NT2/D1 (cell line): ENCODE measurements around the gene ZNF200.
A peak's percentile ranks its signal among the peaks of the same experiment; 100 is the strongest.

ENCODE experiments used
- DNase-seq: peaks from one replicate; pipeline ENCODE4 v3.0.0-alpha.2; 2011; ENCODE audit warnings: low read depth, low spot score
- H3K27me3 ChIP-seq: 2 replicates; pipeline ENCODE4 v1.6.0; 2011; ENCODE audit warnings: mild to moderate bottlenecking; ENCODE audit not compliant: insufficient read length, insufficient read depth
- H3K36me3 ChIP-seq: 2 replicates; pipeline ENCODE4 v1.6.1; 2011; ENCODE audit warnings: mild to moderate bottlenecking, low read length, mixed read lengths; ENCODE audit not compliant: insufficient read depth, insufficient read length
- H3K4me1 ChIP-seq: 2 replicates; pipeline ENCODE4 v1.5.1; 2011; ENCODE audit not compliant: insufficient read depth, insufficient read length
- H3K4me3 ChIP-seq: 2 replicates; pipeline ENCODE4 v1.5.1; 2011; ENCODE audit warnings: low read depth; ENCODE audit not compliant: insufficient read length
- H3K9ac ChIP-seq: 2 replicates; pipeline ENCODE4 v1.6.0; 2011; ENCODE audit warnings: low read depth; ENCODE audit not compliant: insufficient read length
- H3K9me3 ChIP-seq: 2 replicates; pipeline ENCODE4 v1.5.1; 2011; ENCODE audit warnings: mild to moderate bottlenecking, low read length; ENCODE audit not compliant: insufficient read depth
- SUZ12 ChIP-seq: IDR thresholded peaks from 2 replicates; pipeline ENCODE4 v1.6.1; 2011; ENCODE audit not compliant: insufficient read length, insufficient read depth; ENCODE audit errors: extremely low read depth
- YY1 ChIP-seq: IDR thresholded peaks from 2 replicates; pipeline ENCODE4 v1.6.1; 2011; ENCODE audit not compliant: insufficient read length, insufficient read depth
- ZNF274 ChIP-seq: IDR thresholded peaks from 2 replicates; pipeline ENCODE4 v1.6.1; 2011; ENCODE audit warnings: mild to moderate bottlenecking, low read depth, low read length

ZNF200 gene

GRCh38 chr16:3179651-3180050 lies 55.3 kb downstream of the ZNF200 start:
- Histone ChIP-seq H3K9me3 (no peaks in the 10 kb centered on the region), H3K4me1 (no peaks in the 10 kb centered on the region), H3K36me3 (no peaks in the 10 kb centered on the region), H3K9ac (no peak overlapping the region), H3K4me3 (no peak overlapping the region), H3K27me3 (peaks cover 10% of the 10 kb centered on the region)
- TF ChIP-seq SUZ12 (no peak), YY1 (no peak), ZNF274 (no peak)
- no peak for DNase-seq

- Histone ChIP-seq H3K4me3 (peak overlapping the region; percentile 55), H3K9ac (peak overlapping the region; percentile 61), H3K9me3 (no peaks in the 10 kb centered on the region), H3K27me3 (peaks cover 29% of the 10 kb centered on the region), H3K36me3 (no peaks in the 10 kb centered on the region), H3K4me1 (peaks cover 8% of the 10 kb centered on the region)
- TF ChIP-seq ZNF274 (no peak), YY1 (no peak), SUZ12 (no peak)
- DNase-seq = no peak
These were observed 59.5 kb downstream of the ZNF200 start for GRCh38 chr16:3175157-3176093.

GRCh38 chr16:3174618-3175148 lies 60.3 kb downstream of the ZNF200 start:
- H3K9me3 ChIP-seq = no peaks in the 10 kb centered on the region
- H3K36me3 ChIP-seq = no peaks in the 10 kb centered on the region
- no peak for DNase-seq
- H3K27me3 ChIP-seq = peaks cover 36% of the 10 kb centered on the region
- peak overlapping the region; percentile 77 for H3K9ac ChIP-seq
- TF ChIP-seq ZNF274 (no peak), YY1 (no peak), SUZ12 (no peak)
- peaks cover 8% of the 10 kb centered on the region for H3K4me1 ChIP-seq
- H3K4me3 ChIP-seq = peak overlapping the region; percentile 55

GRCh38 chr16:3173892-3174617 lies 60.9 kb downstream of the ZNF200 start:
- H3K4me1 ChIP-seq = peaks cover 8% of the 10 kb centered on the region
- H3K27me3 ChIP-seq = peaks cover 43% of the 10 kb centered on the region
- TF ChIP-seq ZNF274 (no peak), YY1 (no peak), SUZ12 (no peak)
- H3K9me3 ChIP-seq = no peaks in the 10 kb centered on the region
- H3K9ac ChIP-seq = peak overlapping the region; percentile 65
- peak; percentile 83 for DNase-seq
- peak overlapping the region; percentile 55 for H3K4me3 ChIP-seq
- H3K36me3 ChIP-seq = no peaks in the 10 kb centered on the region
